Lower lobe of right lung (tissue), 2 donors: ENCODE data around the gene PGC. TPM values are rescaled to one million over a fixed set of nuclear protein-coding genes. Genes with fewer than 3 reads are reported as not detected.

Experiments used
- ATAC-seq, 2 donors: fragments of 200-7000 bp; cut with Tn5 transposase; one replicate each; pipeline ENCODE4 v1.9.1; 2020 to 2022; ENCODE audit warnings: mild to moderate bottlenecking in 2 of 2, moderate library complexity in 2 of 2
- DNase-seq: peaks from one replicate; pipeline ENCODE4 v3.0.0-alpha.2; 2020
- H3K27ac ChIP-seq: fragments of 200-600 bp; one replicate; pipeline ENCODE4 v1.8.0; 2022
- H3K27me3 ChIP-seq: fragments of 200-600 bp; one replicate; pipeline ENCODE4 v1.8.0; 2022; ENCODE audit warnings: low read depth
- H3K36me3 ChIP-seq: fragments of 200-600 bp; one replicate; pipeline ENCODE4 v1.8.0; 2022; ENCODE audit warnings: mild to moderate bottlenecking
- H3K4me1 ChIP-seq: fragments of 200-600 bp; one replicate; pipeline ENCODE4 v1.8.0; 2022
- H3K4me3 ChIP-seq: fragments of 200-600 bp; one replicate; pipeline ENCODE4 v1.8.0; 2022; ENCODE audit warnings: mild to moderate bottlenecking
- H3K9me3 ChIP-seq: fragments of 200-600 bp; one replicate; pipeline ENCODE4 v1.8.0; 2022
- CTCF ChIP-seq: fragments of 200-600 bp; IDR thresholded peaks from one replicate; pipeline ENCODE4 v1.8.0; 2022; ENCODE audit warnings: antibody characterized with exemption, mild to moderate bottlenecking
- intact Hi-C: fragments of 100-400 bp; cut with DNase I; formaldehyde crosslinking; loops from one replicate; pipeline ENCODE4 v1.11.0; 2022
- total RNA-seq: library from RNA; stranded (reverse); fragmentation: NEBNext Ultra II Directional; extraction: Animal tissue kit (Norgen Biotek cat#: 25700); gene quantifications from one replicate; pipeline ENCODE4 v1.2.1, GENCODE V29; 2021
- donor health status: DM: no; HTN: yes; CAD: no; lungs with severe emphysema.

The PGC gene
- total RNA-seq, 1 donor from 2014 or later = 947 TPM

DNA sequence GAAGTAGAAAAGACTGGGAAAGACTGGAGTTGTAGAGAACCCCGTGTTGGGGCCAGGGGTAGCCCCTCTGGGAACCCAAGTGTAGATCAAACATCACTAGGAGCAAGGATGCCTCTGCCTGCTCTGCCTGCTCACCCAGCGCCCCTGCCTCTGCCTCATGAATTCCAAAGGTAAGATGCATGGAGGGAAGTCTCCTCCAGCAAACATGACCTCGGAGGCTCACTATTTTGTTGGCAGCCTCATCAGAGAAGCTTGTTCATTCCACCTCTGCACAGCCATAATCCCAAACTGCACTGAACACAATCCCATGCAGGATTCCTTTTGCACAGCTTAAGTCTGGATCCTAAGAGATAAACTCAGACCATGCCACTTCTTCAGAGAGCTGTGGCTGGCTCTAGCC is 27.6 kb upstream of the PGC start:
- DNase-seq (no peak), ATAC-seq (no peak)
- intact Hi-C loops = no loop called here
- Histone ChIP-seq H3K27me3 (no peaks in the 10 kb centered on the region), H3K4me3 (no peak overlapping the region), H3K27ac (no peak overlapping the region), H3K4me1 (peaks cover 17% of the 10 kb centered on the region), H3K36me3 (peaks cover 70% of the 10 kb centered on the region), H3K9me3 (no peaks in the 10 kb centered on the region)
- no peak for TF ChIP-seq CTCF

DNA sequence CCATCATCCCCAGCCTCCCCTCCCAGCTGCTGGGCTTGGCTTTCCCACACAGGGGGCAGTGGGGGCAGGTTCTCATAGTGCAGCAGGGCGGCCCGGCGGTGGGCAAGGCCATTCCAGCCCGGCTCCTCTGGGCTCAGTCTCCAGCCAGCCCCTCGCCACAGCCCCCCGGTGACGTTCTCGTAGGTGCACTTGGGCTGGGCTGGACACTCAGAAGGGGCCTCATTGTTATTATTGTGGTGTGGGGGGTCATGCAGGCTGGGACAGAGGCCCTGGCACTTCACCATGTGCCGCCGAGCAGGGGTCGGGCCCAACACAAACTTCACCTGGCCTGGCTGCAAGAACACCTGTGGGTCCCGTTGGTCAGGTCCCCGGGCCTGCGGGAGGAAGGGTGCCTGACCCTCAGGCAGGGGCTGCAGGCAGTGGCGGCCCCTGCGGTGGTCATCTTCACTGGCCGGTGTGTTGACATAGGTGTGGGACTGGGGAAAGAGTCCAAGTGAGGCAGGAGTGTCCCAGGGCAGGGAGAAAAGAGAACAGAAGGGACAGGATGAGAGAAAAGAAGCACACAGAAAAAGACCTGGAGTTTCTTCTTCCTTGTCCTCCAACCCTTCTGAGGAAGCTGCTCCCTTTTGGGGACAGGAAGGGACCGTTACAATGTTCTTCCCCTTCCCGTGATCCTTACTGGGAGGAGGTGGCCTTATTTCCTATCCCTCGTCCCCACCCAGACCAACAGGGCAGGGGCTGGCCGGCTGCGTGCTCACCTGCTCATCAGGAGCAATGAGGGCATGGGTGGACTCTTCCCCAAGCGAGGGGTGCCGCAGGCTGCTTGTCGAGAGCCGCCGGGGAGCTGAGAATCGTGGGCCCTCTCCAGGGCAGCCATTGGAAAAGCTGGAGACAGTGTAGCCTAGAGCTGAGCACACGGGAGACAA is 24.1 kb upstream of the PGC start:
- H3K27me3 ChIP-seq = no peaks in the 10 kb centered on the region
- TF ChIP-seq CTCF = no peak
- no peak overlapping the region for H3K27ac ChIP-seq
- DNase-seq (no peak), ATAC-seq (no peak)
- peaks cover 60% of the 10 kb centered on the region for H3K36me3 ChIP-seq
- no peaks in the 10 kb centered on the region for H3K9me3 ChIP-seq
- intact Hi-C loops = no loop called here
- peaks cover 31% of the 10 kb centered on the region for H3K4me1 ChIP-seq
- H3K4me3 ChIP-seq = no peak overlapping the region

GRCh38 chr6:41770381-41771057 is 23.3 kb upstream of the PGC start:
- Histone ChIP-seq H3K36me3 (peaks cover 53% of the 10 kb centered on the region), H3K27ac (no peak overlapping the region), H3K9me3 (no peaks in the 10 kb centered on the region), H3K4me3 (no peak overlapping the region), H3K4me1 (peaks cover 31% of the 10 kb centered on the region), H3K27me3 (no peaks in the 10 kb centered on the region)
- DNase-seq (no peak), ATAC-seq (no peak)
- intact Hi-C loops = no loop called here
- no peak for TF ChIP-seq CTCF

DNA sequence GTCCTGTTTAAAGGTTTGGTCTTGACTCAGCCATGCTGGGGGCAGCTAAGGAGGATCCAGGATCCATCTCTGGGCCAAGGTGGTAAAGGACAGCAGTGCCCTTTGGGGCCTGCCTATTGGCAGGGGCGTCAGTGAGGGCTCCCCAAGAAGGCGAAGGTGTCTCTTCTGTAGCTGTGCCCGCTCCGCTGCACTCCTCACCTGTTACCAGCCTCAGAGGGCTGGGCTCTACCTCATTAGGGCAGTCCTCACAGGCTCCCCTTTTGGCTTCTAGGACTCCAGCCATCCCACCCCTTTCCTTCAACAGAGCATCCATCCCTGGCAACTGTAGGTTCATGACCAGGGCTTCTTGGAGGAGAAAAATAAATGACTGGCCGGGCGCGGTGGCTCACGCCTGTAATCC is 22.2 kb upstream of the PGC start:
- Histone ChIP-seq H3K4me3 (no peak overlapping the region), H3K27me3 (no peaks in the 10 kb centered on the region), H3K27ac (peak overlapping the region; percentile 64), H3K4me1 (peaks cover 31% of the 10 kb centered on the region), H3K36me3 (peaks cover 42% of the 10 kb centered on the region), H3K9me3 (no peaks in the 10 kb centered on the region)
- intact Hi-C loops = no loop called here
- ATAC-seq = no peak
- no peak for TF ChIP-seq CTCF
- DNase-seq = no peak

- H3K27ac ChIP-seq = peak overlapping the region; percentile 64
- peaks cover 35% of the 10 kb centered on the region for H3K36me3 ChIP-seq
- peaks cover 31% of the 10 kb centered on the region for H3K4me1 ChIP-seq
- no peak for TF ChIP-seq CTCF
- intact Hi-C loops = no loop called here
- H3K27me3 ChIP-seq = no peaks in the 10 kb centered on the region
- H3K9me3 ChIP-seq = no peaks in the 10 kb centered on the region
- H3K4me3 ChIP-seq = no peak overlapping the region
- DNase-seq = no peak
- ATAC-seq = peak; percentile 84 to 92
Measured at GRCh38 chr6:41768545-41769308, 21.5 kb upstream of the PGC start.
